ENCODE results near the gene INPP5K.
A peak's percentile ranks its signal among the peaks of the same experiment; 100 is the strongest.
"Not testable (repeated sequence)": the region's sequence is repeated elsewhere in the genome, so short reads cannot be mapped to it uniquely, and the experiment has no call there.

The INPP5K gene

GRCh38 chr17:1516388-1517161, at the start of gene INPP5K:
Gene INPP5K (minus strand): TSS chr17:1516612. CDS start chr17:1516499, 113 bp downstream.
- DNase-seq = peak; percentile 99

- no peak for DNase-seq
These were observed 49.5 kb upstream of the INPP5K start for GRCh38 chr17:1565877-1566276.

- no peak for DNase-seq
These were observed 47.6 kb upstream of the INPP5K start for GRCh38 chr17:1563786-1564613.

- not testable (repeated sequence) for DNase-seq
These were observed 47.0 kb upstream of the INPP5K start for GRCh38 chr17:1563471-1563785.

- DNase-seq = no peak
These were observed 45.8 kb upstream of the INPP5K start for GRCh38 chr17:1562176-1562643.

- DNase-seq = no peak
These were observed 45.2 kb upstream of the INPP5K start for GRCh38 chr17:1561420-1562175.

GRCh38 chr17:1560858-1561355, 44.5 kb upstream of the INPP5K start:
- DNase-seq = no peak

GRCh38 chr17:1560101-1560857, 43.9 kb upstream of the INPP5K start:
- no peak for DNase-seq

- DNase-seq = no peak
These were observed 42.9 kb upstream of the INPP5K start for GRCh38 chr17:1559047-1560043.

GRCh38 chr17:1558401-1558800, 42.0 kb upstream of the INPP5K start:
- DNase-seq = no peak

- DNase-seq = no peak
These were observed 41.1 kb upstream of the INPP5K start for GRCh38 chr17:1557355-1558095.

- peak; percentile 57 for DNase-seq
These were observed 39.4 kb upstream of the INPP5K start for GRCh38 chr17:1555651-1556471.

- no peak for DNase-seq
These were observed 38.5 kb upstream of the INPP5K start for GRCh38 chr17:1554751-1555540.

GRCh38 chr17:1553354-1554266, 37.2 kb upstream of the INPP5K start:
- no peak for DNase-seq

GRCh38 chr17:1552932-1553331, 36.5 kb upstream of the INPP5K start:
- no peak for DNase-seq

GRCh38 chr17:1551741-1552140, 35.3 kb upstream of the INPP5K start:
- DNase-seq = no peak

- no peak for DNase-seq
These were observed 31.6 kb upstream of the INPP5K start for GRCh38 chr17:1548032-1548431.

All from CD4-positive, alpha-beta T cell treated with Interleukin-15 for 1 hour (primary cell).